Type B pancreatic cell (in vitro differentiated cells): ENCODE results near the gene USP49. TPM values are rescaled to one million over a fixed set of nuclear protein-coding genes. Genes with fewer than 3 reads are reported as not detected.

ENCODE experiments used
- DNase-seq: peaks from one replicate; pipeline ENCODE4 v3.0.0; 2021; ENCODE audit warnings: mixed read lengths; ENCODE audit not compliant: unreplicated experiment; ENCODE audit errors: extremely low spot score
- H3K27ac Mint-ChIP-seq: 2 replicates; pipeline ENCODE4 v1.8.0; 2021; ENCODE audit warnings: mild to moderate bottlenecking, mixed read lengths
- H3K27me3 Mint-ChIP-seq: 2 replicates; pipeline ENCODE4 v1.8.0; 2021; ENCODE audit warnings: mixed read lengths
- H3K36me3 Mint-ChIP-seq: 2 replicates; pipeline ENCODE4 v1.8.0; 2021; ENCODE audit warnings: mixed read lengths
- H3K4me1 Mint-ChIP-seq: one replicate; pipeline ENCODE4 v1.8.0; 2021; ENCODE audit warnings: mixed read lengths; ENCODE audit not compliant: unreplicated experiment
- H3K4me3 Mint-ChIP-seq: 2 replicates; pipeline ENCODE4 v1.8.0; 2021; ENCODE audit warnings: mild to moderate bottlenecking, mixed read lengths
- H3K9me3 Mint-ChIP-seq: 2 replicates; pipeline ENCODE4 v1.8.0; 2021; ENCODE audit warnings: mixed read lengths
- total RNA-seq: library from RNA; stranded (reverse); gene quantifications from 2 replicates; pipeline ENCODE4 v1.2.1, GENCODE V29; 2021; ENCODE audit warnings: low replicate concordance
- TF ChIP-seq, protein P1 (sequence below): fragments of 200-600 bp; sonication (generic); conservative IDR thresholded peaks from 2 replicates; pipeline ENCODE4 v1.5.0; 2021; ENCODE audit warnings: antibody characterized with exemption, mild to moderate bottlenecking

Gene USP49
- total RNA-seq, 1 donor from 2014 or later = 13.2 TPM

- TF ChIP-seq, protein P1, sequence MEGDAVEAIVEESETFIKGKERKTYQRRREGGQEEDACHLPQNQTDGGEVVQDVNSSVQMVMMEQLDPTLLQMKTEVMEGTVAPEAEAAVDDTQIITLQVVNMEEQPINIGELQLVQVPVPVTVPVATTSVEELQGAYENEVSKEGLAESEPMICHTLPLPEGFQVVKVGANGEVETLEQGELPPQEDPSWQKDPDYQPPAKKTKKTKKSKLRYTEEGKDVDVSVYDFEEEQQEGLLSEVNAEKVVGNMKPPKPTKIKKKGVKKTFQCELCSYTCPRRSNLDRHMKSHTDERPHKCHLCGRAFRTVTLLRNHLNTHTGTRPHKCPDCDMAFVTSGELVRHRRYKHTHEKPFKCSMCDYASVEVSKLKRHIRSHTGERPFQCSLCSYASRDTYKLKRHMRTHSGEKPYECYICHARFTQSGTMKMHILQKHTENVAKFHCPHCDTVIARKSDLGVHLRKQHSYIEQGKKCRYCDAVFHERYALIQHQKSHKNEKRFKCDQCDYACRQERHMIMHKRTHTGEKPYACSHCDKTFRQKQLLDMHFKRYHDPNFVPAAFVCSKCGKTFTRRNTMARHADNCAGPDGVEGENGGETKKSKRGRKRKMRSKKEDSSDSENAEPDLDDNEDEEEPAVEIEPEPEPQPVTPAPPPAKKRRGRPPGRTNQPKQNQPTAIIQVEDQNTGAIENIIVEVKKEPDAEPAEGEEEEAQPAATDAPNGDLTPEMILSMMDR = no peak
- H3K9me3 Mint-ChIP-seq = no peaks in the 10 kb centered on the region
- no peak overlapping the region for H3K27ac Mint-ChIP-seq
Measured at GRCh38 chr6:41774841-41775240, 120.3 kb downstream of the USP49 start.

GRCh38 chr6:41771058-41771983 is 123.9 kb downstream of the USP49 start:
- Mint-ChIP-seq H3K27me3 (no peaks in the 10 kb centered on the region), H3K4me3 (no peak overlapping the region), H3K36me3 (no peaks in the 10 kb centered on the region), H3K4me1 (peaks cover 25% of the 10 kb centered on the region), H3K9me3 (no peaks in the 10 kb centered on the region), H3K27ac (no peak overlapping the region)
- TF ChIP-seq, protein P1 = no peak
- DNase-seq = no peak

More at GRCh38 chr6:41774841-41775240, 120.3 kb downstream of the USP49 start:
- H3K36me3 Mint-ChIP-seq = no peaks in the 10 kb centered on the region
- no peak overlapping the region for H3K4me3 Mint-ChIP-seq
- no peak for DNase-seq
- H3K4me1 Mint-ChIP-seq = peaks cover 5% of the 10 kb centered on the region
- H3K27me3 Mint-ChIP-seq = no peaks in the 10 kb centered on the region

- H3K4me3 Mint-ChIP-seq = no peak overlapping the region
- no peaks in the 10 kb centered on the region for H3K36me3 Mint-ChIP-seq
- no peak for DNase-seq
- H3K27ac Mint-ChIP-seq = no peak overlapping the region
- peaks cover 25% of the 10 kb centered on the region for H3K4me1 Mint-ChIP-seq
- H3K9me3 Mint-ChIP-seq = no peaks in the 10 kb centered on the region
- no peaks in the 10 kb centered on the region for H3K27me3 Mint-ChIP-seq
- TF ChIP-seq, protein P1 = no peak
Measured at GRCh38 chr6:41770381-41771057, 124.7 kb downstream of the USP49 start.

- DNase-seq = no peak
- Mint-ChIP-seq H3K4me3 (no peak overlapping the region), H3K27me3 (no peaks in the 10 kb centered on the region), H3K9me3 (no peaks in the 10 kb centered on the region), H3K36me3 (no peaks in the 10 kb centered on the region), H3K27ac (no peak overlapping the region), H3K4me1 (peaks cover 25% of the 10 kb centered on the region)
- TF ChIP-seq, protein P1 = no peak
Measured at GRCh38 chr6:41769376-41769775, 125.8 kb downstream of the USP49 start.

DNA sequence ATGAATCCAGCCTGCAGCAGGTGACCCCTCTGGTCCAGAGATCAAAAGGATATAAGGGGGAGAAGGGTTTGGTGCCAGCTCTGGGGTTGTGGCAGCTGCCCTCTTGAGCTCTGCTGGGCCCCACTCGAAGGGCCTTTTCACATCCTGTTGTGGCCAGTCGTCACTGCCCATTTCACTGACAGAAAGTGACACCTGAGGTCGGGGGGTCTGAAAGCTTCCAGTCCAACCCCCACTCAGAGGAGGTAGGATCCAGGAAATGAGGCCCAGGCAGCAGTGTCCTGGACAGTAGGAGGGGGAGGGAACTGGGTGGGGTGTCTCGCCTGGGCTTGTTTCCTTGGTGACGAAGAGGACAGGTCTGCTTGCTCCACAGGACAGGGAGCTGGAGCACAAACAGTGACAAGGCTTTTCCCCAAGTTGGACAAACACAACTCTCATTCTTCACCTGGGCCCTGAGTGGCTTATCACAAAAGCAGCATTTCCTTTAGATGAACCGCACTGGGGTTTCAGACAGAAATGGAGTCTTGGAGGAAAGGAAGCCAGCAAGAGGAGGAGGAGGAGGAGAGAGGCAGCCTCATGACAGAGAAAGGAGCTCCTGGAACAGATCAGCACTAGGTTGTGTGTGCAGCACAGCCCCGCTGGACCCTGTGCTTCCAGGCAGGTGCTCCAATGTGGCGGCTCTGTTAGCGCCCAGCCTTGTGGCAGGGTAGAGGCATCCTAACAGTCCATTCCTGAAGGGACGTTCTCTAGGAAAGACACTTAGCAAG is 126.4 kb downstream of the USP49 start:
- Mint-ChIP-seq H3K4me3 (no peak overlapping the region), H3K36me3 (no peaks in the 10 kb centered on the region), H3K4me1 (peaks cover 25% of the 10 kb centered on the region), H3K27ac (peak overlapping the region; percentile 48), H3K9me3 (no peaks in the 10 kb centered on the region), H3K27me3 (peaks cover under 1% of the 10 kb centered on the region)
- no peak for DNase-seq
- TF ChIP-seq, protein P1 = no peak
